Fibroblast of pulmonary artery (primary cell): ENCODE measurements around the gene RHOG.

ENCODE experiments used
- DNase-seq: peaks from one replicate; pipeline ENCODE4 v3.0.0-alpha.2; 2010; ENCODE audit warnings: low read depth
- H3K4me3 ChIP-seq: replicated peaks from 2 replicates; pipeline ENCODE4 v1.5.1; 2011; ENCODE audit warnings: low read depth, mild to moderate bottlenecking, control low read depth, low read length, moderate library complexity
- CTCF ChIP-seq: IDR thresholded peaks from 2 replicates; pipeline ENCODE4 v1.5.1; 2011; ENCODE audit warnings: mild to moderate bottlenecking, control low read depth, low read length, inconsistent platforms; ENCODE audit errors: missing control alignments

Gene RHOG

GRCh38 chr11:3810446-3810845, 30.3 kb downstream of the RHOG start:
- H3K4me3 ChIP-seq, result no peak overlapping the region
- TF ChIP-seq CTCF, result no peak
- DNase-seq, result no peak

GRCh38 chr11:3809624-3809928, 31.2 kb downstream of the RHOG start:
- no peak for DNase-seq
- TF ChIP-seq CTCF, result no peak
- no peak overlapping the region for H3K4me3 ChIP-seq

- peak; percentile 41 for TF ChIP-seq CTCF
- peak; percentile 55 for DNase-seq
- H3K4me3 ChIP-seq, result peak overlapping the region; percentile 69
These were observed 31.7 kb downstream of the RHOG start for GRCh38 chr11:3808861-3809623.

- DNase-seq, result peak; percentile 55
- H3K4me3 ChIP-seq, result peak within 1 kb of the TSS; percentile 69
- peak; percentile 73 for TF ChIP-seq CTCF
These were observed 32.6 kb downstream of the RHOG start, which contains the start of gene PGAP2 for GRCh38 chr11:3807909-3808860. Gene PGAP2 (plus strand): TSS chr11:3808560. CDS start chr11:3811260, 2,700 bp downstream.

- DNase-seq, result no peak
- H3K4me3 ChIP-seq, result no peak overlapping the region
- TF ChIP-seq CTCF, result no peak
These were observed 36.8 kb downstream of the RHOG start for GRCh38 chr11:3803726-3804495.

GRCh38 chr11:3802011-3802790, 38.6 kb downstream of the RHOG start:
- peak; percentile 39 for DNase-seq
- no peak overlapping the region for H3K4me3 ChIP-seq
- TF ChIP-seq CTCF, result no peak
